Measurements from ENCODE around the gene TRIM58. TPM values are rescaled to one million over a fixed set of nuclear protein-coding genes. Genes with fewer than 3 reads are reported as not detected.

Gene TRIM58
- total RNA-seq, 1 experiment from 2014 or later = 1.7 TPM

DNA sequence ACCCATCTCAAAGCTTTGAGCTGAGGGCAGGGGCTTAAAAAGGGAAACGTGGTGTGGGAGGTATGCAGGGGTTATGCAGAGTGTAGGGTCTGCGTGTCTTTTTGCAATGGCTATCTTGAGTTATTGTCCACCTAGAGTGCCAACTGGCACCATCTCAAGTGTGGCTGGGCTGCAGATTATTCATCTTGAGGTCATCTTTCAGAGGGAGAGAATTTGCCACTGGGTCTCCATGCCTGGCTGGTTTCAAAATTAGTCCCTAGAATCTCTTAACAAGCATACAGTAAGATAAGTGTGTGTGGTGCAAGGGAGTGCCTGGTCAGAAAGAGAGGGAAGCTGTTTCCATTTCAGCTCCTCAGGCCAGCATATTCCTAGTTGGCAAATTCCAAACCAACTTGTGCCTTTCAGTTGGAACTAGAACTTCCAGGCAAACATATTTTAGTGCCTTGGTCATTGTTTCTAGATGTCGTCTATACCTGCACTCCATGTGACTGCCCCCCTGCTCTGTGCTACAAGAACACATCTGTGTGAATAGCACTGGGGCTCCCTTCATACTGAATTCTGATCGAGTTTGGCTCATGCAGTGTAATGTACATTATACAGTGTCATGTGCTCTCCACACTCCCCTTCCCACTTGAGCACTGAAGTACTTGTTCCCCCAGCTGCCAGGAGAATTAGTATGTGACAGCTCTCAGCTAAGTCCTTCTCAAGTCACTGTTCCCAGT, 58.1 kb downstream of the TRIM58 start:
- peaks cover 12% of the 10 kb centered on the region for H3K9me3 ChIP-seq (ENCODE audit: control insufficient read depth, low read depth, low read length)
- no peak overlapping the region for H4K91ac ChIP-seq (ENCODE audit: insufficient read length, low read depth, low read length)
- no peak overlapping the region for H2AK5ac ChIP-seq (ENCODE audit: insufficient read length, low read length)
- no peak overlapping the region for H2AFZ ChIP-seq (ENCODE audit: low read length)
- peaks cover 69 to 72% of the 10 kb centered on the region in 2 experiments for H3K9me3 Mint-ChIP-seq
- H2BK20ac ChIP-seq (ENCODE audit: low read depth, low read length, poor library complexity, severe bottlenecking) = no peak overlapping the region
- H3K79me1 ChIP-seq (ENCODE audit: insufficient read depth, low read depth, low read length, poor library complexity, severe bottlenecking) = no peaks in the 10 kb centered on the region
- no peak overlapping the region for H3K4me2 ChIP-seq (ENCODE audit: insufficient read depth, insufficient read length, low read length)
- H3K27me3 Mint-ChIP-seq (ENCODE audit: low read depth) = no peaks in the 10 kb centered on the region
- WGBS (ENCODE audit: extremely low coverage, insufficient read length, low lambda C conversion rate) = no CpG with 5 or more reads among the region's 4 CpGs
- H3K23ac ChIP-seq (ENCODE audit: insufficient read length, low read depth, low read length) = no peak overlapping the region
- H4K20me1 ChIP-seq (ENCODE audit: control insufficient read depth, insufficient read depth, insufficient read length) = no peaks in the 10 kb centered on the region
- H3K27ac Mint-ChIP-seq = no peak overlapping the region
- no peak overlapping the region for H2BK15ac ChIP-seq (ENCODE audit: low read depth, low read length)
- no peak overlapping the region for H3K4me3 Mint-ChIP-seq
- H3K27ac ChIP-seq (ENCODE audit: insufficient read length, low read depth, low read length) = no peak overlapping the region
- no peak overlapping the region for H4K8ac ChIP-seq (replicated peaks; ENCODE audit: insufficient read length, low read depth, low read length)
- H3K4me1 Mint-ChIP-seq = peaks cover 0 to 4% of the 10 kb centered on the region in 2 experiments; a peak in 1 of 4 replicates
- no peak overlapping the region for H2BK5ac ChIP-seq (ENCODE audit: insufficient read length, low read length)
- H3K4ac ChIP-seq (ENCODE audit: low read depth, low read length) = no peak overlapping the region
- H3T11ph ChIP-seq (ENCODE audit: low read length) = no peak overlapping the region
- no peaks in the 10 kb centered on the region for H3K23me2 ChIP-seq (ENCODE audit: insufficient read length, low read depth, low read length, poor library complexity, severe bottlenecking)
- no peak overlapping the region for H4K5ac ChIP-seq (ENCODE audit: insufficient read length, low read depth, low read length)
- H3K18ac ChIP-seq (ENCODE audit: insufficient read length, low read depth, low read length) = no peak overlapping the region
- H3K9ac ChIP-seq (ENCODE audit: extremely low read depth, insufficient read length, low read length) = no peak overlapping the region
- H3K56ac ChIP-seq (ENCODE audit: insufficient read length, low read depth, low read length) = no peak overlapping the region
- no peaks in the 10 kb centered on the region for H3K27me3 ChIP-seq (ENCODE audit: insufficient read depth, low read length)
- no peak overlapping the region for H2BK120ac ChIP-seq (ENCODE audit: low read depth, low read length, poor library complexity, severe bottlenecking)
- H3K4me1 ChIP-seq (ENCODE audit: insufficient read depth, low read length) = no peaks in the 10 kb centered on the region
- no peak overlapping the region for H3K14ac ChIP-seq (ENCODE audit: insufficient read depth, low read length)
- DNase-seq = no peak
- H3K79me2 ChIP-seq (ENCODE audit: insufficient read depth, low read length) = no peaks in the 10 kb centered on the region
- TF ChIP-seq, protein P1, sequence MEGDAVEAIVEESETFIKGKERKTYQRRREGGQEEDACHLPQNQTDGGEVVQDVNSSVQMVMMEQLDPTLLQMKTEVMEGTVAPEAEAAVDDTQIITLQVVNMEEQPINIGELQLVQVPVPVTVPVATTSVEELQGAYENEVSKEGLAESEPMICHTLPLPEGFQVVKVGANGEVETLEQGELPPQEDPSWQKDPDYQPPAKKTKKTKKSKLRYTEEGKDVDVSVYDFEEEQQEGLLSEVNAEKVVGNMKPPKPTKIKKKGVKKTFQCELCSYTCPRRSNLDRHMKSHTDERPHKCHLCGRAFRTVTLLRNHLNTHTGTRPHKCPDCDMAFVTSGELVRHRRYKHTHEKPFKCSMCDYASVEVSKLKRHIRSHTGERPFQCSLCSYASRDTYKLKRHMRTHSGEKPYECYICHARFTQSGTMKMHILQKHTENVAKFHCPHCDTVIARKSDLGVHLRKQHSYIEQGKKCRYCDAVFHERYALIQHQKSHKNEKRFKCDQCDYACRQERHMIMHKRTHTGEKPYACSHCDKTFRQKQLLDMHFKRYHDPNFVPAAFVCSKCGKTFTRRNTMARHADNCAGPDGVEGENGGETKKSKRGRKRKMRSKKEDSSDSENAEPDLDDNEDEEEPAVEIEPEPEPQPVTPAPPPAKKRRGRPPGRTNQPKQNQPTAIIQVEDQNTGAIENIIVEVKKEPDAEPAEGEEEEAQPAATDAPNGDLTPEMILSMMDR (conservative IDR thresholded peaks at IDR 0.05) = no peak
- H3K36me3 Mint-ChIP-seq (ENCODE audit: insufficient read depth in 1 of 3, low read depth in 3 of 3) = no peaks in the 10 kb centered on the region; a peak in 2 of 7 replicates
- H2BK12ac ChIP-seq (ENCODE audit: insufficient read length, low read depth, low read length) = no peak overlapping the region

Data from H9 (cell line).